Vagina (tissue), 2 donors: ENCODE measurements around the gene CPPED1.

ENCODE experiments used
- CTCF ChIP-seq, 3 experiments: fragments of 450-650 bp in 2 of 3; fragments of 200-600 bp in 1 of 3; sonication (generic) in 1 of 3; IDR thresholded peaks; one replicate each; pipeline ENCODE4 v1.5.1; 2017 to 2019; ENCODE audit warnings: antibody characterized with exemption in 3 of 3, mild to moderate bottlenecking in 2 of 3, moderate library complexity in 2 of 3
- POLR2A ChIP-seq, 2 donors: fragments of 450-650 bp; IDR thresholded peaks; one replicate each; pipeline ENCODE4 v1.6.1; 2017; ENCODE audit warnings: antibody characterized with exemption in 2 of 2, mild to moderate bottlenecking in 2 of 2, moderate library complexity in 2 of 2
- POLR2AphosphoS5 ChIP-seq, 2 donors: sonication (generic); formaldehyde crosslinking; IDR thresholded peaks; one replicate each; pipeline ENCODE4 v1.9.0; 2017; ENCODE audit warnings: antibody characterized with exemption in 2 of 2, mild to moderate bottlenecking in 2 of 2, low read depth in 1 of 2; ENCODE audit not compliant: insufficient read depth in 1 of 2

- TF ChIP-seq CTCF (IDR thresholded peaks at IDR 0.05) (no peak), POLR2A (IDR thresholded peaks at IDR 0.05) (no peak), POLR2AphosphoS5 (IDR thresholded peaks at IDR 0.05; ENCODE audit: insufficient read depth in 1 of 2, low read depth in 1 of 2) (no peak)
Observed at GRCh38 chr16:12802048-12802447, 1.6 kb downstream of the CPPED1 start.
